Adrenal gland (tissue), 12 donors: Measurements from ENCODE around the gene LRRC52. TPM values are rescaled to one million over a fixed set of nuclear protein-coding genes. Genes with fewer than 3 reads are reported as not detected.

ENCODE experiments used
- DNase-seq, 7 donors: peaks; one replicate each; pipeline ENCODE4 v3.0.0-alpha.2; 2019 to 2020
- H3K27ac ChIP-seq, 5 donors: fragments of 200-600 bp; sonication (generic) in 4 of 5; 1 replicate in 3 of 5; 2 replicates in 2 of 5; pipeline versions ENCODE4 v1.5.1 to v1.8.0; 2016 to 2020; ENCODE audit warnings: mild to moderate bottlenecking in 1 of 5
- H3K27me3 ChIP-seq: fragments of 200-600 bp; 2 replicates; pipeline ENCODE4 v1.8.0; 2021
- H3K36me3 ChIP-seq, 2 donors: fragments of 200-600 bp; replicated peaks in 1 of 2; 1 replicate in 1 of 2; 2 replicates in 1 of 2; pipeline versions ENCODE4 v1.5.1 to v1.8.0; 2018 to 2022
- H3K4me1 ChIP-seq, 2 donors: fragments of 200-600 bp; replicated peaks in 1 of 2; 1 replicate in 1 of 2; 2 replicates in 1 of 2; pipeline versions ENCODE4 v1.5.1 to v1.8.0; 2018 to 2021
- H3K4me3 ChIP-seq, 4 donors: fragments of 200-600 bp; sonication (generic) in 3 of 4; one replicate each; pipeline ENCODE4 v1.5.1; 2016 to 2018
- H3K9me3 ChIP-seq, 3 donors: fragments of 200-600 bp; sonication (generic) in 1 of 3; replicated peaks in 1 of 3; 1 replicate in 2 of 3; 2 replicates in 1 of 3; pipeline versions ENCODE4 v1.5.1 to v1.8.0; 2016 to 2021
- POLR2A ChIP-seq, 2 donors: fragments of 450-650 bp; IDR thresholded peaks; one replicate each; pipeline ENCODE4 v1.6.1; 2017; ENCODE audit warnings: antibody characterized with exemption in 2 of 2, mild to moderate bottlenecking in 2 of 2, moderate library complexity in 1 of 2
- WGBS, 4 donors: extraction: QIAGEN DNeasy Blood & Tissue Kit in 2 of 4; methylation state at CpG; one replicate each; pipeline versions ENCODE4 v1.1.5 to v1.1.7; 2013 to 2017; 5-methylcytosine and 5-hydroxymethylcytosine counted together
- intact Hi-C, 2 donors: fragments of 100-400 bp; cut with DNase I; formaldehyde crosslinking; loops; one replicate each; pipeline versions ENCODE4 v1.14.1 to v1.15.0; 2022 to 2023
- polyA plus RNA-seq, 3 donors: library from polyadenylated mRNA; stranded (reverse); fragments of 200-250 nt in 2 of 3; fragments of 350-450 nt in 1 of 3; fragmentation: Illumina TruSeq in 1 of 3; extraction: RNeasy Lipid Tissue Mini Kit (QIAGEN cat#74804) in 1 of 3; gene quantifications; one replicate each; pipeline ENCODE4 v1.2.3, GENCODE V29; 2013 to 2014
- total RNA-seq, 9 donors: library from RNA; depleted of rRNA in 4 of 9; stranded (reverse); fragments of >200 nt in 4 of 9; fragments of 120-200 nt in 1 of 9; fragmentation: NEBNext Ultra II Directional in 1 of 9; extraction: Animal tissue kit (Norgen Biotek cat#: 25700) in 1 of 9; gene quantifications; one replicate each; pipeline versions ENCODE4 v1.1.0 to v1.2.4, GENCODE V29; 2013 to 2023
- TF ChIP-seq, protein P1 (sequence below), 6 experiments: fragments of 450-650 bp in 4 of 6; fragments of 200-600 bp in 2 of 6; sonication (generic) in 1 of 6; IDR thresholded peaks; 1 replicate in 5 of 6; 2 replicates in 1 of 6; pipeline versions ENCODE4 v1.5.1 to v1.8.0; 2016 to 2021; ENCODE audit warnings: antibody characterized with exemption in 6 of 6, mild to moderate bottlenecking in 2 of 6, moderate library complexity in 1 of 6
- donor health status: healthy with polysubstance abuse.
- donor health status: Bipolar disorder and iron deficiency.
- donor health status: DM: yes; HTN: yes; CAD: no.
- donor health status: DM: no; HTN: no; CAD: no.
- donor health status: DM: no; HTN: no; CAD: no.
- donor health status: DM: yes; HTN: yes; CAD: no.

LRRC52 gene
- total and polyA plus RNA-seq, 12 donors: not detected

DNA sequence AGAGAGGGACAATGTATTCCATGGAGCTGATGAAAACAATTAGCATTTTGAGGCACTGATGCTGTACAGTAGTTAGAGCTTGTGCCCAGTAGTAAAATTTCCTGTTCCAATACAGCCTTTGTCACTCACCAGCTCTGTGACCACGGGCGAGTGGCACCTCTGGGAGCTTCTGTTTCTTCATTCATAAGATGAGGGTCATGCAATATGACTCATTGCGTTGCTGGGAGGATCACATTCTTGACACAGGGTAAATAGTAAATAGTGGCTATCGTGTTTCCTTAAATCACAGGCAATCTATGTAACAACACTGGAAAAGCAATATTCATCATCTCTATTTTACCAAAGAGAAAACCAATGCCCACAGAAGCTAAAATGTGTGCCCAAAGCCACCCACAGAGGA, 4.5 kb upstream of the LRRC52 start:
- no peak for DNase-seq
- no peaks in the 10 kb centered on the region for H3K9me3 ChIP-seq
- no peak for TF ChIP-seq POLR2A (IDR thresholded peaks at IDR 0.05)
- no peaks in the 10 kb centered on the region for H3K27me3 ChIP-seq
- no peaks in the 10 kb centered on the region for H3K4me1 ChIP-seq
- no peaks in the 10 kb centered on the region for H3K36me3 ChIP-seq
- H3K4me3 ChIP-seq: no peak overlapping the region
- 71 to 82% (median 75%) methylated on average over 4 of the region's 4 CpGs for WGBS, 4 donors
- intact Hi-C loops: no loop called here
- no peak overlapping the region for H3K27ac ChIP-seq

DNA sequence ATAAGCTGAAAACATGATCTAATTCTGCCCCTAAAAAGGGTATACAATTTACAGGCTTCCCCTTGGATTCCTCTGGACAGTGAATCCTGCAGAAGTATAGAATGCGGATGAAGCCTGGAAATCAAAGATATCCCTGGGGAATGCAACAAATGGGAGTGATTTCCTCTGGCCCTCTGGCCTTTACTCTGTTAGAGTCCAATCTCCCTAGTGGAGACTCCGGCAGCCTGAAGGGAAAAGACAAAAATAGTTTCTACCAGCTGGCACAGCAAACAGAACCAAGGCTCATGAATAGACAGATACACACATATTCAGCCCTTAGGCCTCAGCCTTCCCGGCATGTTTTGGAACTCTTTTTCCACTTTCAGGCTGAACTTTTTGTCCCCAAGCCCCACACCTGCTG, 3.9 kb upstream of the LRRC52 start:
- Histone ChIP-seq H3K4me1 (no peaks in the 10 kb centered on the region), H3K36me3 (no peaks in the 10 kb centered on the region), H3K27me3 (peaks cover 4% of the 10 kb centered on the region), H3K9me3 (no peaks in the 10 kb centered on the region), H3K27ac (no peak overlapping the region), H3K4me3 (no peak overlapping the region)
- no peak for TF ChIP-seq POLR2A (IDR thresholded peaks at IDR 0.05)
- TF ChIP-seq, protein P1, sequence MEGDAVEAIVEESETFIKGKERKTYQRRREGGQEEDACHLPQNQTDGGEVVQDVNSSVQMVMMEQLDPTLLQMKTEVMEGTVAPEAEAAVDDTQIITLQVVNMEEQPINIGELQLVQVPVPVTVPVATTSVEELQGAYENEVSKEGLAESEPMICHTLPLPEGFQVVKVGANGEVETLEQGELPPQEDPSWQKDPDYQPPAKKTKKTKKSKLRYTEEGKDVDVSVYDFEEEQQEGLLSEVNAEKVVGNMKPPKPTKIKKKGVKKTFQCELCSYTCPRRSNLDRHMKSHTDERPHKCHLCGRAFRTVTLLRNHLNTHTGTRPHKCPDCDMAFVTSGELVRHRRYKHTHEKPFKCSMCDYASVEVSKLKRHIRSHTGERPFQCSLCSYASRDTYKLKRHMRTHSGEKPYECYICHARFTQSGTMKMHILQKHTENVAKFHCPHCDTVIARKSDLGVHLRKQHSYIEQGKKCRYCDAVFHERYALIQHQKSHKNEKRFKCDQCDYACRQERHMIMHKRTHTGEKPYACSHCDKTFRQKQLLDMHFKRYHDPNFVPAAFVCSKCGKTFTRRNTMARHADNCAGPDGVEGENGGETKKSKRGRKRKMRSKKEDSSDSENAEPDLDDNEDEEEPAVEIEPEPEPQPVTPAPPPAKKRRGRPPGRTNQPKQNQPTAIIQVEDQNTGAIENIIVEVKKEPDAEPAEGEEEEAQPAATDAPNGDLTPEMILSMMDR (IDR thresholded peaks at IDR 0.05): no peak
- 59 to 76% (median 67%) methylated on average over 3 of the region's 3 CpGs for whole genome bisulfite sequencing, 4 donors
- no peak for DNase-seq
- intact Hi-C loops: no loop called here

DNA sequence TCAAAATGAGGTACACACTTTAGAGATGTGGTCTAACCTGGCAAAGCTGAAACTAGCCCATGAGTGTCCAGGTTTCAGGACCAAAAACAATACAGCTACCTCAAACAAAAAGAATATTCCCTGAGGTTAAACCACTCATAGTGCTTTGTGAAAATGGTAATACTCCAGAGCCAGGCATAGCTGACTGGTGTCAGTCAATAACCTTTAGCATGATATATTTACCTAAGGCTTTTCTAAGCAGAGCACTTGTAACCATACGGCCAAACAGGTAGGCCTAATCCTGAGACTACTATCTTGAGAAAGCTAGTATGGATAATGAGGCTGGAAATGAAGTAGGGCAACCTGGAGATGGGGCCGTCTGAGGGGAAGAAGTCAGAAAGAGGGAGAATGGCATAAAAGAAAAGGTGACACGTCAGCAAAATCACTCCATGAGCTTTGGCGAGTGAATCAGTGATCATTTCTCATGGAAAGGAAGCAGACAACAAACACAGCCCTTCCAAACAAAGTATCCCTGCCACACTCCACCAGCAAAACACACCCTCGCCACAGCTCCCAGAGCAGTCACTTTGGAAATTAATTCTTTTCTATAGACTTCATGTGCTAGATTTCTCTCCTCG, 1.7 kb upstream of the LRRC52 start:
- H3K9me3 ChIP-seq: no peaks in the 10 kb centered on the region
- intact Hi-C loops: no loop called here
- H3K27me3 ChIP-seq: peaks cover 7% of the 10 kb centered on the region
- TF ChIP-seq POLR2A (IDR thresholded peaks at IDR 0.05): no peak
- TF ChIP-seq, protein P1 (IDR thresholded peaks at IDR 0.05): no peak
- no peaks in the 10 kb centered on the region for H3K4me1 ChIP-seq
- H3K27ac ChIP-seq: no peak overlapping the region
- no peaks in the 10 kb centered on the region for H3K36me3 ChIP-seq
- no peak overlapping the region for H3K4me3 ChIP-seq
- no peak for DNase-seq
- WGBS, 4 donors: 80 to 91% (median 87%) methylated on average over 6 of the region's 6 CpGs

DNA sequence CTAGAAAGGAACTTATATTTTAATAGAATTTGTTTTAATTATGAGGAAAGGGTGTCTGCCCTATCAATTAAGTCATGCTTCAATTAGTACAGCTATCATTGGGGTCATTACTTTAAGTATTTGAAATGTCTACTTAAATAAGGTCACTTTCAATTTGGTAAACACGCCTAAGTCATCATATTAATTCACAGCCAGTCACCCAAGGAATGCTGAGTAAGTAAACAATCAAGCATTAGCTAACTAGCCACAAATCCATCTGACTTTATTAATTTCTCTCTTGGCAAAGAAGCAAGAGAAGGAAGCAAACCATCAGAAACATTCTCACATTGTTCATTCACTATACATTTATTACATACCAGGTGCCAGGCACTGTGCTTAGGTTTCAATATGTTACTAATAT, 1.2 kb upstream of the LRRC52 start:
- Histone ChIP-seq H3K4me3 (no peak overlapping the region), H3K27me3 (peaks cover 7% of the 10 kb centered on the region), H3K4me1 (no peaks in the 10 kb centered on the region), H3K36me3 (no peaks in the 10 kb centered on the region), H3K27ac (no peak overlapping the region), H3K9me3 (no peaks in the 10 kb centered on the region)
- no peak for DNase-seq
- intact Hi-C loops: no loop called here
- TF ChIP-seq, protein P1 (IDR thresholded peaks at IDR 0.05): no peak
- TF ChIP-seq POLR2A (IDR thresholded peaks at IDR 0.05): no peak
- 0 to 6% (median 0%) methylated on average over 1 of the region's 1 CpG for WGBS, 4 donors

DNA sequence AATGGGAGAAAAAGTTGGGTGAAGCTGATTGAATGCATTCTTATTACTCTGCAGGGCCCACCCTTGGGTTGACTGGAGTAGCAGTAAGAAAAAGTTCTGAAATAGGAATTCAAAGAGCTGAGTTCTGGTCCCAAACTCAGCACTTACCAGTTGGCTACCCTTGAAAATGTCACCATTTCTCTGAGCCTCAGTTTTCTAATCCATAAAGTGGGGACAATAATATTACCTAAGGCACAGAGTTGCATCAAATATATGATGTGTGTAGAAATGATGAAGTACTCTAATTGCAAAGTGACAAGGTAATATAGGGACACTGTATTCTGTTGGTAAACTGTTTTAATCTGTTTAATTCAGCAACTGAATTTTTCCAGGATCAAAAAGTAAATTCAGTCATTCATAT, 1.2 kb downstream of the LRRC52 start:
- TF ChIP-seq, protein P1 (IDR thresholded peaks at IDR 0.05): no peak
- TF ChIP-seq POLR2A (IDR thresholded peaks at IDR 0.05): no peak
- Histone ChIP-seq H3K27me3 (peaks cover 7% of the 10 kb centered on the region), H3K4me1 (no peaks in the 10 kb centered on the region), H3K4me3 (no peak overlapping the region), H3K9me3 (no peaks in the 10 kb centered on the region), H3K36me3 (no peaks in the 10 kb centered on the region), H3K27ac (no peak overlapping the region)
- no peak for DNase-seq
- intact Hi-C loops: no loop called here
